Stomach (tissue), 4 donors: ENCODE data around the gene COX14.

Experiments used
- CTCF ChIP-seq, 7 experiments: fragments of 450-650 bp in 4 of 7; fragments of 200-600 bp in 3 of 7; sonication (generic) in 3 of 7; IDR thresholded peaks; one replicate each; pipeline ENCODE4 v1.5.1; 2016 to 2019; ENCODE audit warnings: antibody characterized with exemption in 7 of 7, control low read depth in 2 of 7, mild to moderate bottlenecking in 1 of 7
- EP300 ChIP-seq: sonication (generic); formaldehyde crosslinking; IDR thresholded peaks from one replicate; pipeline ENCODE4 v1.6.1; 2017; ENCODE audit warnings: antibody characterized with exemption
- POLR2A ChIP-seq, 4 donors: fragments of 450-650 bp; IDR thresholded peaks; one replicate each; pipeline ENCODE4 v1.6.1; 2016; ENCODE audit warnings: antibody characterized with exemption in 4 of 4, control low read depth in 2 of 4, mild to moderate bottlenecking in 1 of 4, moderate library complexity in 1 of 4
- POLR2AphosphoS5 ChIP-seq, 3 donors: sonication (generic); formaldehyde crosslinking; IDR thresholded peaks; one replicate each; pipeline ENCODE4 v1.6.1; 2016; ENCODE audit warnings: antibody characterized with exemption in 3 of 3

- TF ChIP-seq CTCF (IDR thresholded peaks at IDR 0.05) (no peak), EP300 (no peak), POLR2A (IDR thresholded peaks at IDR 0.05) (no peak), POLR2AphosphoS5 (IDR thresholded peaks at IDR 0.05) (no peak)
Measured at GRCh38 chr12:50119387-50119786, 7.4 kb downstream of the COX14 start.
